CD4-positive, alpha-beta T cell treated with Interleukin-10 for 1 hour (primary cell): Measurements from ENCODE around the gene PNPLA8.
"Not testable (repeated sequence)": the region's sequence is repeated elsewhere in the genome, so short reads cannot be mapped to it uniquely, and the experiment has no call there.

Source experiments
- DNase-seq: peaks from one replicate; pipeline ENCODE4 v3.0.0-alpha.2; 2020

Gene PNPLA8

GRCh38 chr7:108467391-108467790, 58.5 kb downstream of the PNPLA8 start:
- no peak for DNase-seq

- not testable (repeated sequence) for DNase-seq
Measured at GRCh38 chr7:108466322-108466721, 59.6 kb downstream of the PNPLA8 start.

- no peak for DNase-seq
Measured at GRCh38 chr7:108464743-108465142, 61.2 kb downstream of the PNPLA8 start.

GRCh38 chr7:108463613-108464012, 62.3 kb downstream of the PNPLA8 start:
- DNase-seq, result peak; percentile 19

GRCh38 chr7:108461840-108462239, 64.1 kb downstream of the PNPLA8 start:
- DNase-seq, result no peak

- no peak for DNase-seq
Measured at GRCh38 chr7:108460964-108461363, 65.0 kb downstream of the PNPLA8 start.

- DNase-seq, result no peak
Measured at GRCh38 chr7:108459922-108460551, 65.9 kb downstream of the PNPLA8 start.

- no peak for DNase-seq
Measured at GRCh38 chr7:108457871-108458270, 68.1 kb downstream of the PNPLA8 start.

GRCh38 chr7:108456845-108457540, 68.9 kb downstream of the PNPLA8 start:
- DNase-seq, result no peak

GRCh38 chr7:108455998-108456677, 69.8 kb downstream of the PNPLA8 start, which contains the start of gene NRCAM:
TSS of gene NRCAM (minus strand) at chr7:108456436. CDS start at chr7:108240064, 216,372 bp downstream.
- DNase-seq, result no peak

GRCh38 chr7:108455551-108455997, 70.4 kb downstream of the PNPLA8 start:
- no peak for DNase-seq

GRCh38 chr7:108454674-108455550, 71.0 kb downstream of the PNPLA8 start:
- DNase-seq, result no peak

GRCh38 chr7:108454317-108454673, 71.6 kb downstream of the PNPLA8 start:
- DNase-seq, result no peak

- DNase-seq, result no peak
Measured at GRCh38 chr7:108453320-108453719, 72.6 kb downstream of the PNPLA8 start.

- peak; percentile 13 for DNase-seq
Measured at GRCh38 chr7:108452707-108453106, 73.2 kb downstream of the PNPLA8 start.

- no peak for DNase-seq
Measured at GRCh38 chr7:108451296-108451848, 74.6 kb downstream of the PNPLA8 start.

GRCh38 chr7:108450160-108450559, 75.8 kb downstream of the PNPLA8 start:
- DNase-seq, result no peak

- DNase-seq, result no peak
Measured at GRCh38 chr7:108449521-108449920, 76.4 kb downstream of the PNPLA8 start.

GRCh38 chr7:108448584-108449505, 77.1 kb downstream of the PNPLA8 start:
- no peak for DNase-seq

GRCh38 chr7:108442039-108442568, 83.8 kb downstream of the PNPLA8 start:
- no peak for DNase-seq

GRCh38 chr7:108441392-108441955, 84.5 kb downstream of the PNPLA8 start:
- DNase-seq, result no peak
